TTC549 (cell line): ENCODE results near the gene NDUFC2.
"Not testable (repeated sequence)": the region's sequence is repeated elsewhere in the genome, so short reads cannot be mapped to it uniquely, and the experiment has no call there.

Source experiments
- FAIRE-seq: peaks from 2 replicates; lab custom pipeline; 2012; peaks lifted over from hg19 to GRCh38; lab: Jason Lieb, UNC

NDUFC2 gene

DNA sequence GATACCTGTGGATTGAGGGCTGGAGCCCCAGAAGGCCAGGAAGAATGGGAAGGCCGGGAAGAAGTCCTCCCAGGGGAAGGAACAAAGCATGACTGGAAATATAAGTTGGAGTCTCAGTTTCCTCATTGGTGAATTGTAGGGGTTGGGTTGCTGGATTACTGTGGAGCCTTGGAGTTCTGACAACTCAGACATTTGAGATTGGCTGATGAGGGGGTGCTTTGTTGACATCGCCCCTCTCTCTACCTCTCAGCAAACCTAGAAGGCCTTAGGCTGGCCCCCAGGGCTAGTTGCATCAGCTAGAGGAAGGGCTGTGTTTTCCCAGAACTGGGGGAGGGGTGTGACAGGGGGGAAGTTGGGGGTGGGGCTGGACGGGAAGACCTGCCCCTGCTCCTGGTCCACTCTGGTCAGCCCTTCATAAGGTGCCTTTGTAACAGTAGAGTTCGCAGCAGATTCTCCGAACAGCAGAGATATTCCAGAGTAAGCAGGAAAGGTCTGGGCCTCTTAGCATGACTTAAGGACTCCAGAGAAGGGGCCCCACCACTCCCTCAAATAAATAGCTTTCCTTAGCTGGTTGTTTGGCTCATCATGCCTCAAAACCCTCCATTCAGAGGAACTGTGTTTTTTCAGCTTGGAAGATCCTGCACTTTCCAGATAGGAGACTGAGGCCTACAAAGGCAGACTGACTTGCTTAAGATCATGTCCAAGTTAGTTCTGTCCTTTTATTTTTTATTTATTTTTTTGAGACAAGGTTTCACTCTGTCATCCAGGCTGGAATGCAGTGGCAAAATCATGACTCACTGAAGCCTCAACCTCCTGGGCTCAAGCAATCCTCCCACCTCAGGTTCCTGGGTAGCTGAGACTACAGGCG, 28.5 kb downstream of the NDUFC2 start:
- FAIRE-seq, result no peak

GRCh38 chr11:78049348-78049747, 30.3 kb downstream of the NDUFC2 start:
- no peak for FAIRE-seq

DNA sequence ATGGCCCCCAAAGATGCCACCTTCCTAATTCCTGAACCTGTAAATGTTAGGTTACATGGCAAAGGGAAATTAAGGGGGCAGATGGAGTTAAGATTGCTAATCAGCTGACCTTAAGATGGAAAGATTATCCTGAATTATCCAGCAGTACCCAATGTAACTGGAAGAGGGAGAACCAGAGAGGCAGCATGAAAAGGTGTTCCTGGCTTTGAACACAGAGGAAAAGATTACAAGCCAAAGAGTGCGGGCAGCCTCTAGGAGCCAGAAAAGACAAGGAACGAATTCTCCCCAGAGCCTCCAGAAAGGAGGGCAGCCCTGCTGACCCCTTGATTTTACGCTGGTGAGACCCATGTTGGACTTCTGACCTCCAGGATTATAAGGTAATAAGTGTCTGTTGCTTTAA, 31.1 kb downstream of the NDUFC2 start:
- FAIRE-seq, result no peak

DNA sequence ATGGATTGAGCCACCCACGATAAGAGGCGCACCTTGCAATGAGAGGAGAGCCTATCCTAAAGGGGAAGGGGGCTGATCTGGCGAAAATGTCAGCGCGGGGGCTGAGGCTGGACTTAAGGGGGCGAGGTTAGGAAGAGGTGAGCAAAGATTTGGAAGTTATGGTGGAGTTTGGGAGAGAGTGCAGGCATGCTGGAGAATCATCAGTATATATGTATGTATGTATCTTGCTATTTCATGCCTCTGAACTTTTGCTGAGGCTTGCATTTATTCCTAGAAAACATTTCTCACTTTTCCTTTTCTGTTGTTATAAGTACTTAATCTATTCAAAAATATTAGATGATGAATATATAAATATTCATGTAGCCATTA, 33.2 kb downstream of the NDUFC2 start:
- FAIRE-seq, result no peak

GRCh38 chr11:78045851-78046485, 33.7 kb downstream of the NDUFC2 start:
- FAIRE-seq, result no peak

- FAIRE-seq, result no peak
Measured at GRCh38 chr11:78044706-78045105, 35.0 kb downstream of the NDUFC2 start.

GRCh38 chr11:78041843-78042440, 37.7 kb downstream of the NDUFC2 start:
- FAIRE-seq, result no peak

DNA sequence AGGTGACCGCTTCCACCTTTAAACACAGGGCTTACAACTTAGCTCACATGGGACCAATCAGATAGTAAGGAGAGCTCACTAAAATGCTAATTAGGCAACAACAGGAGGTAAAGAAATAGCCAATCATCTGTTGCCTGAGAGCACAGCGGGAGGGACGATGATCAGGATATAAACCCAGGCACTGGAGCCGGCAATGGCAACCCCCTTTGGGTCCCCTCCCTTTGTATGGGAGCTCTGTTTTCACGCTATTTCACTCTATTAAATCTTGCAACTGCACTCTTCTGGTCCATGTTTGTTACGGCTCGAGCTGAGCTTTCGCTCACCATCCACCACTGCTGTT, 38.3 kb downstream of the NDUFC2 start:
- not testable (repeated sequence) for FAIRE-seq

GRCh38 chr11:78040691-78041379, 38.8 kb downstream of the NDUFC2 start:
- FAIRE-seq, result no peak

GRCh38 chr11:78039919-78040671, 39.6 kb downstream of the NDUFC2 start:
- FAIRE-seq, result no peak

DNA sequence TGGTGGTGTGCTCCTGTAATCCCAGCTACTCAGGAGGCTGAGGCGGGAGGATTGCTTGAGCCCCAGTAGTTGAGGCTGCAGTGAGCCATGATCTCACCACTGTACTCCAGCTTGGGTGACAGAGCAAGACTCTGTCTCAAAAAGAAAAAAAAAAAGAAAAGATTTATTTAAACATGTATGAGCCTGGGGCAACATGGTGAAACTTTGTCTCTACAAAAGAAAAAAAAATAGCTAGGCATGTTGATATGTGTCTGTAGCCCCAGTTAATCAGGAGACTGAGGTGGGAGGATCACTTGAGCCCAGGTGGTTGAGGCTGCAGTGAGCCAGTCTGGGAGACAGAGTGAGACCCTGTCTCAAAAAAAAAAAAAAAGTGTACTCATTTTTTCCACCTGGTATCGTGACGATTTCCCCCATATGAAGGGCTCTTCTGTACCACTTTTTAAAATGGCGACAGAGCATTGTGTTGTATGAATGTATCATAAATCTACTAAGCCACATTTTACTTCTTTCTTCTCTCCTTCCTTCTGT, 40.2 kb downstream of the NDUFC2 start:
- no peak for FAIRE-seq

DNA sequence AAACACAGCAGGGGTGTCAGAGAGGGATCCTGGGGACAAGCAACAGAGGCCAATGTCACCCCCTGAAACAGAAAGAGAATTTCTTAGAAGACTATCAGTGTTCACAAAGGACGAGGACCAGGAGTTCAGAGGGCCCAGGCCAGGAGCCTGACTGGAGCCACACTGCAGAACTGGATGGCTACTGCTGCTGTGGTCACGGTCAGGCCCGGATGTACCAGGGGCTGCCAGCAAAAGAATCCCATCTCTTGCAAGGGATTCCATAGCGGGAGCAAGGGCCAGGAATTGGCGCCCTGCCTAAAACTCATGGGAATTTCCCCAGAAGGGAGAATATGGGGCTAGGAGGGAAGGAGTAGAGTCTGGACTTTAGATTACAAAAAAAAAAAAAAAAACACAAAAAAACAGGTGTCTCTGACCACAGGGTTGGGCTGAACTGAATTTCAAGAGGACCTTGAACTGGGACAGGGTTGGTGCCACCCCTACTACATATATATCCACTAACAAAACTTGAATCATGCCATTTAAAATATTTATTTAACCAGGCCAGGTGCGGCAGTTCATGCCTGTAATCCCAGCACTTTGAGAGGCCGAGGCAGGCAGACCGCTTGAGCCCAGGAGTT, 40.9 kb downstream of the NDUFC2 start:
- FAIRE-seq, result no peak

- no peak for FAIRE-seq
Measured at GRCh38 chr11:78037825-78038620, 41.6 kb downstream of the NDUFC2 start.

- FAIRE-seq, result no peak
Measured at GRCh38 chr11:78037056-78037455, 42.6 kb downstream of the NDUFC2 start.

GRCh38 chr11:78036313-78036712, 43.3 kb downstream of the NDUFC2 start:
- FAIRE-seq, result no peak

DNA sequence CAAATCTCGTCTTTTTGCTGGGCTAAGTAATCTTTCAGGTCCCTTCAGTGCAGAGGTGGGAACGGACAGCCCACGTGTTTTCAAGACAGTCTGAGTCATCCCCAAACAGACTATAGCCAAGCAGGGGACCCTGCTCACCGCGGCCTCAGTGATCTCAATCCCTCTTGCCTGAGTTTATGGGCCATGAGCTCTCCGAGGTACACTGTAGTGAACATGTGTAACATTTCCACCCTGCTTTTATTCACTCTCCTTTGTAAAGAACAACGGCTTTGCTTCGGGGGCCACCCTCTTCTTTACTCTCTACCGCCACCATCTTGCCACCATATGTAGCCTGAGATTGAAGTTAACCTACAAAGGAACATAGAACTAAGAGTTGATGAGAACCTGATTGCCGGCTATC, 45.0 kb downstream of the NDUFC2 start:
- FAIRE-seq, result no peak

- no peak for FAIRE-seq
Measured at GRCh38 chr11:78033040-78033439, 46.6 kb downstream of the NDUFC2 start.

GRCh38 chr11:78032090-78032489, 47.6 kb downstream of the NDUFC2 start:
- no peak for FAIRE-seq

DNA sequence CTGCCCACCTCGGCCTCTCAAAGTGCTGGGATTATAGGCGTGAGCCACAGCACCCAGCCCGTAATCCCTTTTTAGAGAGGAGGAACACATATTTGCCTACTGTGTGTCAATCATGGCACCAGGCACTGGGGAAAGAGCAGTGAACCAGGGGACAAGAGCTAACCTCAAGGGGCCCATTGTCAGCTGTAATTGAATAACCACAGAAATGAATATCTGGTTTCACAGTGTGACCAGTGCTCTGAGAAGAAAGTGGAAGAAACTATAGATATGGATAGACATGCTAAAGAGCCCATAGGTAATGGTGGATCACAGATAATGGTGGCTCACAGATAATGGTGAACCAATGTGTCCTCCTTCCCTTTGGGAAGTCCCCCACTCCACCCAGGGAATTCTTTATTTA, 48.0 kb downstream of the NDUFC2 start:
- FAIRE-seq, result no peak

GRCh38 chr11:78030429-78031325, 49.0 kb downstream of the NDUFC2 start:
- FAIRE-seq, result no peak
